GM12891 (cell line): ENCODE data around the gene PARD3.

Experiments used
- POLR2A ChIP-seq: IDR thresholded peaks from 2 replicates; pipeline ENCODE4 v1.6.1; 2011; ENCODE audit warnings: low read depth, low read length, control low read depth
- POLR2AphosphoS5 ChIP-seq: IDR thresholded peaks from 2 replicates; pipeline ENCODE4 v1.6.1; 2011; ENCODE audit warnings: low read depth, low read length, control low read depth
- POU2F2 ChIP-seq: IDR thresholded peaks from 2 replicates; pipeline ENCODE4 v1.6.1; 2011; ENCODE audit warnings: low read depth, mild to moderate bottlenecking, control low read depth, low read length, moderate library complexity
- TAF1 ChIP-seq: IDR thresholded peaks from 2 replicates; pipeline ENCODE4 v1.6.1; 2011; ENCODE audit warnings: low read depth, low read length, control low read depth

DNA sequence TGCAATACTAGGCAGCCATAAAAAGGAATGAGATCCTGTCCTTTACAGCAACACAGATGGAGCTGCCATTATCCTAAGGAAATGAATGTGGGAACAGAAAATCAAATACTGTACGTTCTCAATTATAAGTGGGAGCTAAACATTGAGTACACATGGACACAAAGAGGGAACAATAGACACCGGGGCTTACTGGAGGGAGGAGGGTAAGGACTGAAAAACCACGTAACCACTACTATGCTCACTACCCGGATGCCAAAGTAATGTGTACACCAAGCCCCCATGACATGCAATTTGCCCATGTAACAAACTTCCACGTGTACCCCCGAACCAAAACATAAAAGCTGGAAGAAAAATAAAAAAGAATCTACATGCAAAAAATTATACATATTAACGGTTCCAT is 587.0 kb downstream of the PARD3 start:
- TF ChIP-seq POLR2AphosphoS5 (no peak), POLR2A (no peak), TAF1 (no peak), POU2F2 (no peak)
